Mammary epithelial cell (primary cell): Measurements from ENCODE around the gene GRID1.

Experiments used
- CTCF ChIP-seq, 2 donors: IDR thresholded peaks in 1 of 2; conservative IDR thresholded peaks in 1 of 2; 2 replicates each; pipeline ENCODE4 v1.5.1; 2011 to 2012; ENCODE audit warnings: inconsistent platforms in 2 of 2, low read length in 2 of 2, mild to moderate bottlenecking in 2 of 2, control low read depth in 1 of 2, low read depth in 1 of 2; ENCODE audit not compliant: insufficient read depth in 1 of 2; ENCODE audit errors: extremely low read depth in 1 of 2
- EZH2 ChIP-seq: IDR thresholded peaks from 2 replicates; pipeline ENCODE4 v1.6.1; 2012; ENCODE audit warnings: low read length, inconsistent platforms, borderline replicate concordance

GRCh38 chr10:86044029-86044428 lies 322.6 kb downstream of the GRID1 start:
- no peak for TF ChIP-seq CTCF (conservative IDR thresholded peaks at IDR 0.05 in 1 of 2, IDR thresholded peaks at IDR 0.05 in 1 of 2; ENCODE audit: extremely low read depth in 1 of 2, insufficient read depth in 1 of 2, low read depth in 1 of 2, low read length in 2 of 2)
- no peak for TF ChIP-seq EZH2
